Measurements from ENCODE around the gene LARGE1. TPM values are rescaled to one million over a fixed set of nuclear protein-coding genes. Genes with fewer than 3 reads are reported as not detected.

Gene LARGE1
- total and polyA plus RNA-seq, 2 of the 13 experiments (the other 11 are each of a cell fraction or from before 2014, with no cell fraction given): 8.4 to 11.0 TPM

DNA sequence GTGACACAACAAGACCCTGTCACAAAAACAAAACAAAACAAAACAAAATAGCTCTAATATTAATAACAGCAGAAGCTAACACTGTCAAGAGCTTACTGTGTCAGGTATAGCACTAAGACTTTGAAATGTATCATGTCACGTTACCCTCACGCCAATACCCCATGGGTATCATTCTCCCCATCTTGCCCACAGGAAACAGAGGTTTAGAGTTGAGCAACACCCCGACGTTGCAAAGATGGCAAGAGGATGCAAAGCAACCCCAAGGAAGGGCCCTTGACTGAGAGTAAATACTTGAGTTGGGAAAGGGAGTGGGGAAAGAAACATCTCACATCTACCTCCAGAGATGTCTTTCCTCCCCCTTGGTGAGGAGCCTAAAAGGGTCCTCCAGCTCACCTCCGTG lies 366.8 kb downstream of the LARGE1 start:
- H3K79me2 ChIP-seq (ENCODE audit: insufficient read depth, low read length): no peaks in the 10 kb centered on the region
- H3K4me2 ChIP-seq (ENCODE audit: low read depth, low read length): no peak overlapping the region
- DNase-seq (ENCODE audit: low spot score): no peak
- TF ChIP-seq MZF1 (CRISPR knock-in tag; IDR thresholded peaks at IDR 0.05; ENCODE audit: borderline replicate concordance): no peak
- no peak for TF ChIP-seq ZNF468 (CRISPR knock-in tag; IDR thresholded peaks at IDR 0.05)
- TF ChIP-seq ZNF574 (CRISPR knock-in tag; IDR thresholded peaks at IDR 0.05): no peak
- no peak for TF ChIP-seq ZNF75D (CRISPR knock-in tag; IDR thresholded peaks at IDR 0.05; ENCODE audit: borderline replicate concordance)
- no peak for TF ChIP-seq FOXK1 (CRISPR knock-in tag; IDR thresholded peaks at IDR 0.05; ENCODE audit: borderline replicate concordance, low read depth)
- no peak for TF ChIP-seq ZSCAN31 (CRISPR knock-in tag; IDR thresholded peaks at IDR 0.05; ENCODE audit: low read depth)
- no peak for TF ChIP-seq ZBTB37 (CRISPR knock-in tag; IDR thresholded peaks at IDR 0.05)
- TF ChIP-seq ZZZ3 (CRISPR knock-in tag; IDR thresholded peaks at IDR 0.05; ENCODE audit: borderline replicate concordance): no peak
- TF ChIP-seq ZNF577 (CRISPR knock-in tag; IDR thresholded peaks at IDR 0.05; ENCODE audit: borderline replicate concordance, low read depth): no peak
- TF ChIP-seq PHF8 (CRISPR knock-in tag; IDR thresholded peaks at IDR 0.05): no peak
- TF ChIP-seq SOX6 (IDR thresholded peaks at IDR 0.05): no peak
- TF ChIP-seq SOX6 (CRISPR knock-in tag; IDR thresholded peaks at IDR 0.05): no peak
- no peak for TF ChIP-seq ZNF484 (CRISPR knock-in tag; IDR thresholded peaks at IDR 0.05; ENCODE audit: borderline replicate concordance, low read depth)
- TF ChIP-seq, protein P1, sequence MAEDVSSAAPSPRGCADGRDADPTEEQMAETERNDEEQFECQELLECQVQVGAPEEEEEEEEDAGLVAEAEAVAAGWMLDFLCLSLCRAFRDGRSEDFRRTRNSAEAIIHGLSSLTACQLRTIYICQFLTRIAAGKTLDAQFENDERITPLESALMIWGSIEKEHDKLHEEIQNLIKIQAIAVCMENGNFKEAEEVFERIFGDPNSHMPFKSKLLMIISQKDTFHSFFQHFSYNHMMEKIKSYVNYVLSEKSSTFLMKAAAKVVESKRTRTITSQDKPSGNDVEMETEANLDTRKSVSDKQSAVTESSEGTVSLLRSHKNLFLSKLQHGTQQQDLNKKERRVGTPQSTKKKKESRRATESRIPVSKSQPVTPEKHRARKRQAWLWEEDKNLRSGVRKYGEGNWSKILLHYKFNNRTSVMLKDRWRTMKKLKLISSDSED (CRISPR knock-in tag; IDR thresholded peaks at IDR 0.05): no peak
- ChIA-PET POLR2A (interaction anchor here (1.9 kb wide), 1 partner anchor 14 kb away, joined by 10 read pairs; no protein-coding TSS in a partner anchor), CTCF (ENCODE audit: low intra/inter-chr PET ratio, low total read pairs) (no interaction called here)
- H3K4me1 ChIP-seq (ENCODE audit: insufficient read depth, low read length): peaks cover 34% of the 10 kb centered on the region
- ATAC-seq: no peak
- H3K27me3 ChIP-seq (ENCODE audit: control insufficient read depth in 1 of 2, insufficient read depth in 2 of 2, low read length in 2 of 2): no peaks in the 10 kb centered on the region
- H3K27ac ChIP-seq (ENCODE audit: extremely low read length, insufficient read depth, low read length): no peak overlapping the region
- BruUV-seq (replicated peaks): no TSS peak
- WGBS (ENCODE audit: low lambda C conversion rate): 79% methylated on average over 4 of the region's 5 CpGs
- no peak overlapping the region for H3K9ac ChIP-seq (ENCODE audit: insufficient read depth, low read depth, low read length)
- no peaks in the 10 kb centered on the region for H3K36me3 ChIP-seq (replicated peaks in 1 of 2; ENCODE audit: control insufficient read depth in 1 of 2, insufficient read depth in 2 of 2, low read length in 2 of 2)
- intact Hi-C loops (cut with micrococcal nuclease; ENCODE audit: unreplicated experiment) (no loop called here), in situ Hi-C loops (cut with HindIII; ENCODE audit: extremely low pct_ligation_motif_present, low pct_unique_long_range_greater_than_20kb) (no loop called here)
- H3K4me3 ChIP-seq (replicated peaks in 1 of 3; ENCODE audit: insufficient read depth in 1 of 3, low read depth in 2 of 3, low read length in 3 of 3): no peak overlapping the region
- FAIRE-seq: no peak
- H4K20me1 ChIP-seq (ENCODE audit: insufficient read depth, low read length): no peaks in the 10 kb centered on the region
- H3K9me3 ChIP-seq (ENCODE audit: low read length): no peaks in the 10 kb centered on the region
- no peak overlapping the region for H2AFZ ChIP-seq (ENCODE audit: low read length)
